ENCODE data around the gene EVA1C.
"Not testable (repeated sequence)": the region's sequence is repeated elsewhere in the genome, so short reads cannot be mapped to it uniquely, and the experiment has no call there.

The EVA1C gene

DNA sequence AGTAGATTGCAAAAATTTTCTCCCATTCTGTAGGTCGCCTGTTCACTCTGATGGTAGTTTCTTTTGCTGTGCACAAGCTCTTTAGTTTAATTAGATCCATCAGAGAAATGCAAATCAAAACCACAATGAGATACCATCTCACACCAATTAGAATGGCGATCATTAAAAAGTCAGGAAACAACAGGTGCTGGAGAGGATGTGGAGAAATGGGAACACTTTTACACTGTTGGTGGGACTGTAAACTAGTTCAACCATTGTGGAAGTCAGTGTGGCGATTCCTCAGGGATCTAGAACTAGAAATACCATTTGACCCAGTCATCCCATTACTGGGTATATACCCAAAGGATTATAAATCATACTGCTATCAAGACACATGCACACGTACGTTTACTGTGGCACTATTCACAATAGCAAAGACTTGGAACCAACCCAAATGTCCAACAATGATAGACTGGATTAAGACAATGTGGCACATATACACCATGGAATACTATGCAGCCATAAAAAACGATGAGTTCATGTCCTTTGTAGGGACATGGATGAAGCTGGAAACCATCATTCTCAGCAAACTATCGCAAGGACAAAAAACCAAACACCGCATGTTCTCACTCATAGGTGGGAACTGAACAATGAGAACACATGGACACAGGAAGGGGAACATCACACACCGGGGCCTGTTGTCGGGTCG, 21.8 kb upstream of the EVA1C start:
- DNase-seq (ENCODE audit: low spot score): not testable (repeated sequence)

DNA sequence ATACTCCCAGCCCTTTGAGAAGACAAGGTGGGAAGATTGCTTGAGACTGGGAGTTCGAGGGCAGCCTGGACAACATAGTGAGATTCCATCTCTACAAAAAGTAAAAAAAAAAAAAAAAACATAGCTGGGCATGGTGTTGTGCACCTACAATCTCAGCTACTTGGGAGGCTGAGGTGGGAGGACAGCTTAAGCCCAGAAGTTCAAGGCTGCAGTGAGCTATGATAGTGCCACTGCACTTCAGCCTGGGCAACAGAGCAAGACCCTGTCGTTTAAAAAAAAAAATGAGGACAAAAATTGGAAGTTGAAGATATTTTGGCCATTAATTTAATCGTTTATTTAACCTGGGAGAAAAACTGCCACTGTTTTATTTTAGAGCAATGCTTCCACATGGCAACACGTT, 20.8 kb upstream of the EVA1C start:
- DNase-seq (ENCODE audit: low spot score): no peak

DNA sequence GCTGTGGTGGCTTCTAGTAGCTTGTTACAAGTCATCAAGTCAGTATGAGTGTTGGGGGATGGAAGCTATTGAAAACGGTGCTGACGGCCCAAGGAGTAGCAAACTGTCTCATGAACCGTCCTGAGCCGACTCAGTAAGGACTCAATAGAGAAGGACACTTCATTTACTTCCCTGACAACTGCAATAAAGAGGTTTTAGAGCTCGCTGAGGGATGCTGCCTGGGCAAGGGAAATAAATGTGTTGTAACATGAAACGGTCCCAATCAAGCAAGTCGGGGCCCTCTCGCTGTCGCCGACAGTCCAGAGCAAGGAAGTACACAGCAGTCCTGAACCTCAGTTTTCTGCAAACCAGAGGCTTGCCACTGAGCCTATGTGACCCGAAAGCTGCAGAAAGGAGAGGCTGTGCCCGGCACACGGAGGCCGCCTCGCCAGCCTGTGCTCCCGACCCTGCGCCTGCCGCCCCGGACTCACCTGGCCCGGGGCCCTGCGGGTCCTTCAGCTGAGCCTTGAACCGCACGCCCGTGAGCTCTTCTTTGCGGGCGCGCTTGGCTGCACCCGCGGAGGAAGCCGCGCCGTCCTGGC, 20.1 kb upstream of the EVA1C start:
- no peak for DNase-seq (ENCODE audit: low spot score)

DNA sequence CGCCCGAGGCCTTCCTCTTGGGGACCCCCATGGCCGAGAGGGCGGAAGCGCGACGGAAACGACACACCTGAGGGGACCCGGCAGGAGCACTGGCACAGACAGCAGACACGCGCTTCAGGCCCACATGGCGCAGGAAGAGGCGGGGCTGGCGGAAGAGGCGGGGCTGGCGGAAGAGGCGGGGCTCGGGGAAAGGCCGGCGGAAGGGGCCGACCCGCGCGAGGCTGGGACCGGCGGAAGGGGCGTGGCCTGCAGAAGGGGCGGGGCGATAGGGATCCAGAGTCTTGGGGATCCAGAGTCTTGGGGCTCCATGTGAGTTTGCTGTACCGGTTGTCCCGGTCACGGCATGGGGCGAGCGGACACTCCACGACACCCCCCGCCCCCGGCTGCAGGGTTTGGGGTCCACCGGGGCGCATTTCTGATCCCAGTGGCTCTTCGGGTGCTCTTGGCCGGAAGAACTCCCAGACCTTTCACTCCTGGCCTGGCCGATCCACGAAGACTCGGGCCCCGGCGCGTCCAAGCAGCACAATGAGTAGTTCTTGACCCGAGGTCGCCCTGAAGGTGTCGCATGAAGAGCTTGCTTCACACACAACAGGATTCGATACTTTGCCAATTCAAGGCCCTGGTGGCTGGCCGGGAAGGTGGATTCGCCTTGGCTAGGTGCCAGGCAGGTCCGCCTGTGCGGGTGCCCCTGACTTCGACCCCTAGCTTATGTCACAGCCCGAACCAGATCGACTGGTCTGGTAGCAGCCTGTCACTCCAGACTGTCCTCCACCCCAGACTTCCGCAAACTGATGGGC, 19.4 kb upstream of the EVA1C start, which contains the start of gene URB1:
URB1 (minus strand) TSS at position 133 of the 797 bp plus-strand sequence; CDS start at position 31, 102 bp downstream.
- DNase-seq (ENCODE audit: low spot score): peak; percentile 82

DNA sequence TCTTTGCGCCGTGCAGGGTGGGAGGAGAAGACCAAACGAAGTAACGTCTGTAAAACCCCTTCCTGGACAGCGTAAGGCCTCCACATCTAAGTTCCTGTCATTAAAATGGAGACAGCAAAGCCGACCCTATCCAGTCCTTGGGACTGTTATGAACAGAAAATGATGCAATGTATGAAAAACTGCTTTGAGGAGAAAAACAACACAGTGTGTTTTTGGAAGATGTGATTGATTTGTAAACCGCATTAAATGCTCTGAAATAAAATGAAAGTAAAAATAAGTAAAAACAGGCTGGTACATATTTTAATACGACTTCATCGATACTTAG, 18.9 kb upstream of the EVA1C start:
- DNase-seq (ENCODE audit: low spot score): no peak

DNA sequence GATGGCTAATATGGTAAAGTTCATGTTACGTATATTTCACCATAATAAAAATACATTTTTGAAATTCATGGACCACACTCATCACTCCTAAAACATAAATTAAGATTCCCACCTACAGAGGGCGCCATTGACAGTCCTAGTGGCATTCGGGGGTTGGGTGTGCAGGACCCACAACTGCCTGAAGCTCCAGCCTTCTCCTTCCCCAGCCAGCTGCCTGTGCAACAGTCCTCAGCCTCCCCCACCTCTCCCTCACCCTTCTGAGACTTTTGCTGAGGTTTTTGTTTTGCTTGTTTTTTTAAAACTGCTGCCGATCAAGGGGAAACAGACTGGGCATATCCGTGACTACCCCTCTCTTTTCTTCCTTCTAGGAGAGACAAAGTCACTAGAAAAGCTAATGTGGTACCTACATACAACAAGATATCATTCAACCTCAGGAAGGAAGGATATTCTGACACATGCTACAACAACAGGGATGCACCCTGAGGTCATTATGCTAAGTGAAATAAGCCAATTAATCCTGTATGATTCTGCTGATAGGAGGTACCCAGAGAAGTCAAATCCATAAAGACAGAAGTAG, 9.2 kb upstream of the EVA1C start:
- DNase-seq (ENCODE audit: low spot score): peak; percentile 52

DNA sequence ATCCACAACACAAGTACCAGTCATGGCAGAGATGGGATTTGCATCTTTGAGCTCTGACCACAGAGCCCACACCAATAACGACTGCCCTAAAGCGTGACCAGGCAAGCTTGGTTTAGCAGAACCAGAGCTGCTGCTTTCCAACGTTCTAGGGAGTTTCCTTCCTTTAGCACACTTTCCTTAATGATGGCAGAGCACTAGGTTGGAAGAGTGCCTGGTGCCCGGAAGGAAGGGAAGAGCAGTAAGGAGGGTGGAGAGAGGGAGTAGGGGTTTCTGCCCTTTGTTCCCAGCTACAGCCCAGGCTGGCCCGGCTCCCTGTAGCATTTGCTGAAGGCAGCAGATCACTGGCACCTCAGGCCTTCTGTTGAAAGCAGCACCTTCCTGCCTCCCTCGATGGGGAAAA, 6.1 kb upstream of the EVA1C start:
- no peak for DNase-seq (ENCODE audit: low spot score)

DNA sequence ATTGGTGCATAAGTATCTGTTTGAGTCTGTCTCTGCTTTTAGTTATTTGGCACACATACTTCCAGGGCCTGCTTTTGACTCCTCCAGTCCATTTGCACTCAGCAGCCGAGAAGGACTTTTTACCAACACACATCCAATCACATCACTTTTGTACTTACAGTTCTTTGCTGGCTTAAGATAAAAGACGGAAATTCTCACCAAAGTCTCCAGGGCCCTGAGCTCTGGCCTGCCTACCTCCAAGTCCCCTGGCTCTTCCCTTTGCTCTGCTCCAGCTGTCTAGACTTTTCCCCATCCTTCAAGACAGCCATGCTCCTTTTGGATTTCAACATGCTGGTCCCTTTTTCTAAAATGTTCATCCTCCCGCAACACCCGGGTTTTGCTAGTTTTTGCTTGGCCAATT, 2.2 kb upstream of the EVA1C start:
- no peak for DNase-seq (ENCODE audit: low spot score)

DNA sequence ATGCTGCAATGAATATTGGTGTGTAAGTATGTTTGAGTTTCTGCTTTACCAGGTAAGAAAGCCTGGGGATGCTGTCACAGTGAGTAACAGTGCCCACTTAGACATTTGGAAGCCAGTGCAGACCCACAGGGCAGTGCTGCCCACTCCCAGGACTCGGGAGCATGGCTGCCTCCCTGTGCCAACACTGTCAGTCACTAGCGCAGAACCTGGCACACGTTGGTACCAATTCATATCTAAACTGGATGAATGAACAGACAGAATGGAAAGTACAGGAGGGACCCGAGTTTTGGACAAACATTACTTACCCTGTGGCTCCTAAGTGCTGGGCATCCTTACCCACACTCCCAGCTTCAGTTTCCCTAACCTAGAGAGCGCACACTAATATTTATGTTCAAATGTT, 1.6 kb upstream of the EVA1C start:
- DNase-seq (ENCODE audit: low spot score): no peak

DNA sequence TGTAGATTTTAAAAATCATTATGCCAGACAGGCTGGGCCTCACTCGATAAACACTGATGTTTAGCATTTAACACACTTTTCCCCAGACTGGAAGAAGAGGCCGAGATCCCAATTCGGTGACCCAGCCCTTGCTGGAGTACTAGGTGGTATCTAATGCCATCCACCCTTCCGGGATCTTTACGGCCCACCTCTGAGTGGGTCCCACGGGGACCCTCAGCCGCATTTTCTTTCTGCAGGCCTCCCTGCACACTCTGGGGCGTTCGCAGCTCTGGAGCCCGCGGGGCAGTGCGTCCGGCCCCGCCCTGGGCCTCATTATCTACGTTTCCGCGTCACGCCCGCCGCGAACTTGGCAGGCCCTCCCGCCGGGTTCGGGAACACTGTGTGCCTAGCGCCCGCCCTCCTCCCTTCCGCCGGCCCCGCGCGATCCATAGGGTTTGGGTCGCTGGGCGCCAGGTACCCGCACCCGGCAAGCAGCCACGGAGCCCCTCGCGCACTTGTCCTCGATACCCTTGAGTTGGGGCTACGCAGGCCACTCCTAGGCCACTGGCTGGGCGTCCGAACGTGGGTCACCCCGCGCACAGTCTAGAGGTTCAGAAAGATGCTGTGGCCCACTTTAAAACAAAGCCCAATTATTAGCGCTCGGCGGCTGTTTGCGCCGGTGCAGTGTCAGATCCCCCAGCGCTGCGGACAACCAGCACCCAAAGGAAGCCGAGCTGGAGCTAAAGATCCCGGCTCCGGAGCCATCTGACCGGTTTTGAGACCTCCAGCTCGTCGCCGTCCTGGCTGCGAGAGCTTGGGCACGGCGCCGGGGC, 950 bp upstream of the EVA1C start:
- DNase-seq (ENCODE audit: low spot score): no peak

DNA sequence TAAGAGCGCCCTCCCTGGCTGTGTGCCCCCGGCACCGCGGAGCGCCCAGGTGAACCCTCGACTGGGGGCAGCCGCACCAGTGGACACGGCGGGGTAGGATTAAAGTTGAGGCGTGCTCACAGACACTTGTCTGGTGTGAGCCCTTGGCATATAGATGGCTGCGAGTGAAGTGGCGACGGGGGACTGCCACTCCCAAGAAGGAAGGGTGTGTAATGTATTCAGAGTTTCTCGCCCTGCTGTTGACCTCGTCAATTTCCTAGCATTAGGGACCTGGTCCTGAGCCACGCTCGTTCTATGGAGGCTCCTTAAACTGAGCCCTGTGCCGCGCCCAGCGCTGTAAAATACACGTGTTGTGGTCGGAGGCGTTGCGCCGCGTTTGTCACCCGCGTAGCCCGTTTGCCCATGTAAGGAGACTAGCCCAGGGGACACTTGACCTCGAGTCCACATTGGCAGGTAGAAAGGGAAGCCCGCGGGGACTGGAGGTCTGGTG, 554 bp downstream of the EVA1C start:
- DNase-seq (ENCODE audit: low spot score): no peak

DNA sequence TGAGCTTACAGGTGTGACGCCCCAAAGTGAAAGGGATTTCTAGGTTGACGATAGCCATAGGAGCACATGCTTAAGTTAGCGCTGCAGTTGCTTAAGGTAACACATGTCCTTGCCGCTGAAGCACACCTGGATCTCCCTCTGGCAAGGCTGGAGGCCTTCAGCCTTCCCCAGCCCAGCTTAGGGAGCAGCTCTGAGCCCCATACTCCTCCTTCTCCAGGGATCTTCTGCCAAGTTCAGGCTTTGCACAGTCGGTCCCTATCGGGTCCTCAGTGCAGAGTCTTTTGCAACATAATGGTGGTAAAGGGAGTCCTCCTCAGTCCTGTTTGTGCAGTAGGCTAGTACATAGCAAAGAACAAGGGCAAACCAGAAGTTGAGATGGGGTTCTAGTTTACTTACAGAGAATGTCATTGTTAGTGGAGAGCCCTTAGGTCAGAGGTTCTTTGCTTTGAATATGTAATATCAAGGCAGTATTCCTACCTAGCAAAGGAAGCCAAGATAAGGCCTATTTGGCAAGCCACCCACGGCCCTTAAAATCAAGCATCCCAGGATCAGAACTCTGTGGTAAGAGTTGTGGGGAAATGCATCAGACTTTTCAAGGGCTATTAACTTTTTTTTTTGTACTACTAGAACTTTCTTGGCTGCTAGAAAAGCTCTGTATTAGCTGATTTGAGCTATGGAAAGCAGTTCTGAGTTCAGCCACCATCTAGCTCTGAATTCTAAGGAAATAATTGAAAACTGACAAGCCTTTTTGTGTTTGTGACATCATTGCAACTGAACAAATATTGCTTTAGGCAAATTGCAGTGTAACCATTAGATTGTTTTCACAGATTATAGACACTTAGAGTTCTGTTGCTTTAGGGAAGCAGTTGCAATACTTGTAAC, 1.4 kb downstream of the EVA1C start:
- no peak for DNase-seq (ENCODE audit: low spot score)

DNA sequence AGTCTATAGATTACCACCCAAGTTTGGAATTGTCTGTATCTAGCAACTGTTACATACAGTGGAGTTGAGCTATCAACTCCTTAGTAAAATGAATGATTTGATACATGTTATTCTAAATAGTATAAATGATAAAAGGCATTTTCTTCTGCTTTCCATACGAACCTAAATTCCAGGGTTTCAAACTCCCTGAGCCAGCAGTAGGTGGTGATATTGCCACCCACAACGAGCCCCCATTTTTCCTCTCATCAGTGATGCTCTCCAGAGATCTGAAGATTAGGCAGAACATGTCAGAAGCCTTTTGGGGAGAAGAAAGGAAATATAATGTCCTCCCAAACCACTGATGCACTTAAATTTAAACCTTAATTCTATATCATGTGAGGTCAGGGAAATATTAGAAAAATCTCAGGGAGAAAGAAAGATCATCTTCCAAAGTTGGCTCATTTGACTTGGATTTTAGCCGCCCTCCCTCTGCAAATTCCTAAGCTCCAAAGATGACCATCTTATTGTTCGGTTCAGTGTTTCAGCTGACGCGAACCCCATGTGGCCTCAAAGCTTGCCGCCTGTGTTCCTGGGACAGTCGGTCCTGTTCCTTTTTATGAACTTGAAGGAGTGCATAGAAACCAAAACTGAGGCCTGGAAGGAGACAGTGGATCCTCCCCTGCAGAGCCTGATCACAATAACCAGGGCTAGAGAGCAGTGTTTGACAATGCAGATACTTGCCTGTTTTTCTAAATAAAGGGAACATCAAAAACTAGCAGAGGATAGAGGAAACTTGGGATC, 2.3 kb downstream of the EVA1C start:
- DNase-seq (ENCODE audit: low spot score): no peak

DNA sequence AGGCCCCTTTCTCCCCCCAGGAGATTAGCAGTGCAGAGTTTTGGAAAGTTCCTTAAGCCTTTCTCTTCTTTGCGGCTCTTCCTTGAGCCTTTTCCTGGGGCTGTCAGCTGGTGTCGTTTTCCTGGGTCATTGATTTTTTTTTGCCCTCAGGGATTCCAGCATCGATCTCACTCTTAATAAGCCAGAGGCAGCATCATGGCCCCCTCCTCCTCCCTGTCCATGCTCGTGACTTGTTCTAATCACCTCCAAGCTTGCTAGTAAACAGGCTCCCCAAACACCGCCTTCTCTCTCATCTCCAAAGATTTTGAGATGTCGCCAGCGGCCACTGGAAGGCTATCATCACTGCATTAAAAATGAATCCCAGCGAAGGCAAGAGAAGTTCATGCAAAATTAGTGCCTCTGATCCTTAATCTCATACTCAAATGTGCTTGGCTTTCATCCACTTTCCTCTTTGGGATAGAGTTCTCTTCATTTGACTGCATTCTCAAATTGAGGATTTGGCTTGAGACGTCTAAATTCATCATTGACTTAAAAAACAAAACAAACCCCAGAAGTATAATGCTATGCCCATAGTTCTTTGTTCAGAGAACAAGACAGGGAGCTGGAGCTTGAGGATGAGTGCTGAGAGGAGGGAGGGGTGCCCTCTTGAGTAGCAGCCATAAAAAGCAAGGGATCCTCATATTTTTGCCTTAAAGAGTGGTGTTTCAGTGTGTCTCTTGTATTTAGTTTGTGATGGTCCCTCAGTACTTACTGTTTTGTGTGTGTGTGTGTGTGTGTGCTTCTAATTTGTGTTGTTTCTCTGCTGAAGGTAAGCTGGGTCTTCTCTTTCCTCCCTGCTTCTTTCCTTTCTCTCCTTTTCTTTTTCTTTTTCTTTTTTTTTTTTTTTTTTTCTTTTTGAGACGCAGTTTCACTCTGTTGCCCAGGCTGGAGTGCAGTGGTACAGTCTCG, 3.2 kb downstream of the EVA1C start:
- DNase-seq (ENCODE audit: low spot score): no peak

DNA sequence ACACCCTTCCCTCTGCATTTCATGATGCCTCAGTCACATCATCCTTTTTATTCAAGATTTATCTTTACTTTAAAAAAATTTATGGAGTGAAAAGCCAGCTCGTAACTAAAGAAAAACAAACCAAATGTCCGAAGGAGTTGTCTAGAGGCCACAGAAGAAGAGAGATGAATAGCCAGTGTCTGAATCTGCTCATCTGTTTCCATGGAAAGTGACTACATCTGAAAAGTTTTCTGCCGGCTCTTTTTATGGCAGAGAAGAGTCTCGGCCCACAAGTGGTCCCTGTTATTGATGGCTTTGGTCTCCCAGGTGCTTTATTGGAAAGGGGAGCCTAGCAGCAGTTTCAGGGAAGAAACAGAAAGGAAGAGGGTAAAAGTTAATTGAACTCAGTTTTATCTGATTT, 5.6 kb downstream of the EVA1C start:
- no peak for DNase-seq (ENCODE audit: low spot score)

DNA sequence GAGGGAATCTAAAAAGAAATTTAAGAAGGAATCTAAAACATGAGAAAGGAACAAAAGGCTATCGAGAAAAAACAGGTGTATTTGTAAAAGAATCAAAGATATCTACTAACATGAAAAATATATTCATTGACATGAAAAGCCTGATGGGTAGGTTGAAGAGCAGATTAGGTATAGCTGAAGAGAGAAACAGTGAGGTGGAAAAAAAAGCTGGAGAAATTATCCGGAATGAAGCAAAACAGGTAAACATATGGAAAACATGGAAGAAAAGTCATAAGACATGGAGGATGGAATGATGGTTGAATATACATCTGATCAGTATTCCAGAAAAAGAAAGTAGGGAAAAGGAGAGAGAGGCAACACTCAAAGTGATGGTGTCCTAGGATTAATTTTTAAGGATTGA, 9.6 kb downstream of the EVA1C start:
- DNase-seq (ENCODE audit: low spot score): no peak

DNA sequence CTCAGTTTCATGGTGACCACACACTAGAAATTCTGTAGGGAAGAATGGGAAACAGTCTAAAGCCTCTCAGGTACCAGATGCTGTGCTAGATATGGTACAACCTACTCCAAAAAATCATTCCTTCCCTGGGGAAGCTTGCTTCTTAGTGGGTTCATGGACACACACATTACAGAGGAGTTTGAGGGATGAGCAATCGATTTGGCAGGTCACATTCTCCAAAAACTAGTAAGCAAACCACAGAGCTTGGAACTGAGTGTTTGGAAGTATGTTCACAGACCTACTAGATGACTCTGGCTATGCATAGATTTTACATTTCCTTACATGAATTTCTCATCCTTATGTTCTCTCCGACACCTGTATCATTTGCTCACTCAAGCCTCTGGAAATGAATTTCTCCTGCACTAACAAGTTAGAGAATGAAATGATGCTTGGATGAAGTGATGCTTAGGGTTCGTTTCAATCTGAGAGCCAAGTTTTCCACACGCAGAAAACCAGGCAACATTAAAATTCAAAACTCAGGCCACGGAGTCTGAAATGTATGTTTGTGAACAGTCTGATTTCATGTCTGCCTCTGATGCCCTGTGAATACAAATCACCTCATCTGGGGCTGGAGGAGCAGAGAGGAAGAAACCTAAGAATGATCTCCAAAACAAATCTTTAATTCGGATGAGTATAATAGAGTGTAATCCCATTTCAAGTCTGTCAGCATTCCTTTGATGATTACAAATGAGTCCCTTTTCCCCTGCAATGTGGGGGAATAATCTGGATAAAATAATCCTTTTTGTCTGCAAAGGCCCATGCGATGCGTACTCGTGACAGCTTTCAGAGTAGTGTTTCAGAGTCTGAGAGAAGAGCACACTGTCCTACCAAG, 11.0 kb downstream of the EVA1C start:
- DNase-seq (ENCODE audit: low spot score): no peak

DNA sequence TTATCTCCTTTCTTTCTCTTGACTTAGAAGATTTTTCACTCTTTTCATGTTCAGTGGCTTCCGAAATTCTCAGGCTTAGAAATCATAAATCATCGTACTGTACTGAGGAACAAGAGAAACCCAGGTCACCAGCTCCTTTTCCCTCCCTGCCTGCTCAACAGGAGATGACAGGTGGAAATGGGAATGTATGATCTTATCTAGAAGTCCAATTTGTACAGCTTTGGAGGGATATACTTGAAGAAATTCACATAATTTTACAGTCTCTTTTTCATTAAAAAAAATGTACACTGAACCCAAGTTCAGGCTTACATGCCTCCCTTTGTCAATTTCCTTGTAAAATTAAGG, 11.7 kb downstream of the EVA1C start:
- no peak for DNase-seq (ENCODE audit: low spot score)

All from COLO829 (cell line).